GM12873 (cell line): ENCODE measurements around the gene ZFHX3.

ENCODE experiments used
- CTCF ChIP-seq: IDR thresholded peaks from 2 replicates; pipeline ENCODE4 v1.5.1; 2012; ENCODE audit warnings: low read depth, mild to moderate bottlenecking, moderate library complexity, low read length, control low read depth; ENCODE audit not compliant: insufficient read depth; ENCODE audit errors: missing control alignments

The ZFHX3 gene

DNA sequence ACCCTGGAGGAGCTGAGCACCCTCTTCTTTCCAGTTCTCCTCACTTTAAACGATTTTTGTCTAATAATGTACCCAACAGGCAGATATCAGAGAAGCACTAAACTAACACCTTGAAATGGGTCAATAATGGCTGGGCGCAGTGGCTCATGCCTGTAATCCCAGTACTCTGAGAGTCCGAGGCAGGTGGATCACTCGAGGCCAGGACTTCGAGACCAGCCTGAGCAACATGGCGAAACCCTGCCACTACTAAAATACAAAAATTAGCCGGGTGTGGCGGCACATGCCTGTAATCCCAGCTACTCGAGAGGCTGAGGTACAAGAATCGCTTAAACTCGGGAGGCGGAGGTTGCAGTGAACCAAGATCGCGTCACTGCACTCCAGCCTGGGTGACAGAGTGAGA lies 57.4 kb downstream of the ZFHX3 start:
- TF ChIP-seq CTCF: no peak

GRCh38 chr16:72989579-72990551 lies 58.1 kb downstream of the ZFHX3 start:
- TF ChIP-seq CTCF: no peak

DNA sequence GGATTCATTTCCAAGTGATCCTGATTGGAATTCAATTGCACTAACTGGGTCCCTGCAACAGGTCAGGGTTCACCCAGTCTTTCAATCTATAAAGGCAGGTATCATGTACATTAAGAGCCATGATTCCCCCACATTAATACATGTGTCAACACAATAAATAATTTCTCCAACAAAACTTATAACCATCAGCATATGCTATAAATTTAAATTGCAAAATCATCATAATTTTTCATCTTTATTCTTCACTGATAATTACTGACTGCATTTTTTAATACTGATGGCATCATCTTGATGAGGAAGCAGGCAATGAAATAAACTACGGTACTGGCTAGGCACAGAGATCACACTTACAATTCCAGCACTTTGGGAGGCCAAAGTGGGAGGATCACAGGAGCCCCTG lies 59.4 kb downstream of the ZFHX3 start:
- TF ChIP-seq CTCF: no peak

- no peak for TF ChIP-seq CTCF
Observed at GRCh38 chr16:72987480-72987901, 60.4 kb downstream of the ZFHX3 start.

DNA sequence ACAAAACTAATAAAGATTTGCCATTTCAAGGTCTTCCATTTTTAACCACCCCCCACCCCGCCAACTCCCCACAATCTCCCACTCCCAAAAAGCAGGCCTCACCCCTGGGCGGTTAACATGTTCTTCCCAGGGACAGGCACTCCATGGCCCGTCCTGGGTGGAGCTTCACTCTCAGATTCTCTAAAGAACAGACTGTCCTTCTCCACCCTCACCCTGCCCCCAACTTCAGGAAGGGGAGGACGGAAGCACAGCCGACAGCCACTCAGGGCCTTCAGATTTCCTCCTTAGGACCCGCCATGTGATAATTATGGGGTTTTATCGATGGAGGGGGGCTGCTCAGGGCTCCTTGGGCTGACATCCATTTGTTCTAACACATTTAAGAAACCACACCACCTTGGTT lies 61.9 kb downstream of the ZFHX3 start:
- no peak for TF ChIP-seq CTCF

- TF ChIP-seq CTCF: no peak
Observed at GRCh38 chr16:72985148-72985941, 62.6 kb downstream of the ZFHX3 start.

- no peak for TF ChIP-seq CTCF
Observed at GRCh38 chr16:72983728-72984350, 64.1 kb downstream of the ZFHX3 start.
